ENCODE results near the gene TEX54.
A peak's percentile ranks its signal among the peaks of the same experiment; 100 is the strongest.
"Not testable (repeated sequence)": the region's sequence is repeated elsewhere in the genome, so short reads cannot be mapped to it uniquely, and the experiment has no call there.

Gene TEX54

DNA sequence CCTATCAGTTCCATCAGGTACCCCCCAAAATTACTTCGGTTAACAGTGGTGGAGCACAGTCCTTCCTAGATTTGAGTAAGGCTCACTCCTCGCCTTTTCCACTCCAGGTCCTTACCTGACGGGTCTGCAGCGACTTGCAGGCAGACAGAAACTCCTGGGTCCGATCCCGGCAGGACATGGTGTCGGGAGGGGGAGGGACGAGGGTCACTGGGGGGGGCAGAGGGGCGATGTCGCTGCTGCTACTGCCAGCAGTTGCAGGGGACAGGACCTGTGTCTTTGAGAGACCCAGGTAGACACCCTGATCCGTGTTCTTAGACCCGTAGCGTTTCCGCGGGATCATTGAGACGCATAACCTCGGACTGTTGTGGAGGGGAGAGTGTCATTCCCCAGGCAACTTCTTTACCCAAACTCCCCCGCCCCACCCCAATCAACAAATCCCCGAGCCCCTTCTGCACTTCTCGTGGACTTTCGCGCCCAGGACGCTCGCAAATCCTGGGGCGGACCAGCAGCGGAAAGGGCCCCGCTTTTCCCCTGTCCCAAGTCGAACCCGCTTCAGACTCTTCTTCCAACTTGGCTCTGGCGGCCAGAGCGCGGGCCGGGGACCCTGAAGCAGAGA lies 1.6 kb downstream of the TEX54 start:
- DNase-seq, result no peak

DNA sequence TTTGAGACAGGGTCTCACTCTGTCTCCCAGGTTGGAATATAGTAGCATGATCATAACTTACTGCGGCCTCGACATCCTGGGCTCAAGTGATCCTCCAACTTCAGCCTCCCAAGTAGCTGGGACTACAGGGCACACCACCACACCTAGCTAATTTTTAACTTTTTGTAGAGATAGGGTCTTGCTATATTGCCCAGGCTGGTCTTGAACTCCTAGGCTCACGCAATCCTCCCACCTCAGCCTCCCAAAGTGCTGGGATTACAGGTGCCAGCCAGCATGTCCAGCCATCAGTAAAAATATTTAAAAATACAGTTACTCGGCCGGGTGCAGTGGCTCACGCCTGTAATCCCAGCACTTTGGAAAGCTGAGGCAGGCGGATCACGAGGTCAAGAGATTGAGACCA lies 4.5 kb downstream of the TEX54 start:
- DNase-seq, result not testable (repeated sequence)

DNA sequence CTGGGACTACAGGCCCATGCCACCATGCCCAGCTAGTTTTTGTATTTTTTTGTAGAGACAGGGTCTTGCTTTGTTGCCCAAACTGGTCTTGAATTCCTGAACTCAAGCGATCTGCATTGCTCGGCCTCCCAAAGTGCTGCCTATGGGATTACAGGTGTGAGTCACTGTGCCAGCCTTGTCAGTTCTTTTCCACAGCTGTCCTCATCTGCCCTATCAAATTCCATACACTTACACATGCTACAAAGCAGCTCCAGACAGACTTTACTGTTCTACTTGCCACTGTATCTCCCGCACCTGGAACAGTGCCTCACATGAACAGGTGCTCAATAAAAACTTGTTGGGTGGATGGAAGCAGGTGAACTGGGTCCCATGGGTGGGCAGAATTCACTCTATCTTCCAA lies 9.0 kb downstream of the TEX54 start:
- no peak for DNase-seq

DNA sequence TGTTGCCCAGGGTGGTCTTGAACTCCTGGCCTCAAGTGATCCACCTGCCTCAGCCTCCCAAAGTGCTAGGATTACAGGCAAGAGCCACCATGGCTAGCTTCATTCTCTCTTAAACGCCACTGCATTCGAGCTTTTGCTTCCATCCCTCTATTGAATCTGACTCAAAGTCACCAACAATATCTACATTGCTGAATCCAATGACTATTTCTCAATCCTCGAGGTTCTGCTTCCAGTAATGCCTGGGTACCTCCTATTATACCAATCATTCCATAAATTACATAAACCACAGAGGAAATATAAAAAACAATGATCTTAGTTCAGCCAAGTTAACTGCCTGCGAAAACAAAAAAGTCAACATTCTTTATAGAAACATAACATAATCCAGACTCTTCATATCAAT lies 15.5 kb downstream of the TEX54 start:
- DNase-seq, result no peak

DNA sequence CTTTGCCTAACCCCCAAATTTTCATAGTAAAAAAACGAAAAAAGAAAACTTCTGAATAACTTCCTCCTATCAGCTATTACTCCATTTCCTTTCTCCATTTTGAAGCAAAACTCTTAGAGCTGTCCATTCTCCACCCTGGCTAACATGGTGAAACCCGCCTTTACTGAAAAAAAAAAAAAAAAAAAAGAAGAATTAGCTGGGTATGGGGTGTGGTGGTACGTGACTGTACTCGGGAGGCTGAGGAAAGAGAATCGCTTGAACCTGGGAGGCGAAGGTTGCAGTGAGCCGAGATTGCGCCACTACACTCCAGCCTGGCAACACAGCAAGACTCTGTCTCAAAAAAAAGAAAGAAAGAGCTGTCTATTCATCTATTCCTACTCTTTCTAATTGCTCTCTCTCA lies 16.1 kb downstream of the TEX54 start:
- no peak for DNase-seq

DNA sequence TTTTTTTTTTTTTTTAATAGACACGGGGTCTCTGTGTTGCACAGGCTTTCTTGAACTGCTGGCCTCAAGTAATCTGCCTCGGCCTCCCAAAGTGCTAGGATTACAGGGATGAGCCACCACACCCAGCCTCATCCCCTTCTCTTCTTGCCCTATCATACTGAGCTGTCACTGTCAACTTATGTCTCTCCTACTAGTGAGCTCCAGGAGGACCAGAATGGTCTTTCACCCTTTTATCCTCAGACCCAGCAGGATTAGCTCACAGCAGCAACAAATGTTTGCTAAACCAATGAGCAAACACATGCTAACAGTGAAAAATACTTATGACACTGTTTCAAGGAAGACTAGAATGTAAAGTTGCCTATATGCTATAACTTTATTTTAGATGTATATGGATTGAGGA lies 21.0 kb downstream of the TEX54 start:
- DNase-seq, result no peak

DNA sequence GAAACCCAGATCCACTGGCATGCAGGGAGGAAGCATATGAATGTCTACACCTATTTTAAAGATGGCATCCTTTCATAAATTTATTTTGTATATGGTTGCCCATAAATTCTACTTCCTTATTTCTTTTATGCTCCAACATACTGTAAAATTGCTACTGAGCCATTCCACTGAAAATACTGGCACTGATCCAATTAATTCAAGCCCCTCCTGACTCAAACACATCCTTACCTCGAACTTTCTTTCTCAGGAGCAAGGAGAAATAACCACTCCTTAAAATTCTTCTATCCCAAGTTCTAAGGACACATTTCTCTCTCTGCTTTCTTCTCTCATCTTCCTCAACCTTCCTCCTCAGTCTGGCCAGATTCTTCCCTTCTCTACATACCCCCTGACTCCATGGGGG lies 21.9 kb downstream of the TEX54 start:
- no peak for DNase-seq

DNA sequence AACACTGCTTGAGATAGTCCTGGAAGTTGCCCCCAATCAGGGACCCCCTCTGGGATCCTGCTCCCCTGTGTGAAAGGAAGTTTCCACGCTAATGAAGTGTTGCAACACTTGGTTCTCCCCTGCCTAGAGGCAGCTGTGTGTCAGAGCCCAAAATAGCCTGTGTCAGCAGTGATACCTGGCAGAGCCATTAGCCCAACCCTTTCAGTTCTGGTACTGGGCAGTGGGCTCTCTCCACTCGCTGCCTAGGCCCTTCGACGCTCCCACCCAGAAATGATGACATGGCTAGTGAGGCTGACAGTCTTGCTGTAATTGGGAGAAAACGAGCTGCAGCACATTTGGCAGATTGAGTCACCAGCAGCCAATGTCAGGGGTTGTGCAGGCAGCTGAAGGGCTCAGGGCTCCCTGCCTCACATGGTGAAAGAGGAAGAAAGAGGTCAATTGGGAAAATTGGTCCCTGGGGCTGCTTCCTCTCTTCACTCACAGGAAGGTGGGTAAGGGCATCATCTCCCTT lies 26.0 kb downstream of the TEX54 start:
- no peak for DNase-seq

DNA sequence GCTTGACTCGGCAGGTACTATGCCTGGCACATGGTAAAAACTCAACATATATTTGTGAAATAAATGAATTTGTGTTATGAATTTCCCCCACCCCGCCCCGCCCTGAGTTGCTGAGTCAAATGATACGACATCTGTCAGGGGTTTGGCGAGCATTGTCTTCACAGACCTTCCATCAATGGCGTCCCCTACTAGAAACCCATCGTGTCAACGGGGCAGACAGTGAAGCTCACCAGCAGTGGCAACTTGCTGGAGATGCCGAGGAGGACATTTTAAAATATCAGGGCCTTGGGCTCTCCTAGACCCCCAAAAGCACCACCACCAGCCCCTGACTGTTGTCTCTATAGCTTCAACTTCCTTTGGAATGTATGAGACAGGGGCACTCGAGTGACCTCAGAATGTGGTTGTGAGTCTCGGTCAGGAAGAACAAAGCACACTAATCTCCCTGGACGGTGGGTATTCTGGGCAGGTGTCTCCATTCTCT lies 26.6 kb downstream of the TEX54 start:
- peak; percentile 47 for DNase-seq

DNA sequence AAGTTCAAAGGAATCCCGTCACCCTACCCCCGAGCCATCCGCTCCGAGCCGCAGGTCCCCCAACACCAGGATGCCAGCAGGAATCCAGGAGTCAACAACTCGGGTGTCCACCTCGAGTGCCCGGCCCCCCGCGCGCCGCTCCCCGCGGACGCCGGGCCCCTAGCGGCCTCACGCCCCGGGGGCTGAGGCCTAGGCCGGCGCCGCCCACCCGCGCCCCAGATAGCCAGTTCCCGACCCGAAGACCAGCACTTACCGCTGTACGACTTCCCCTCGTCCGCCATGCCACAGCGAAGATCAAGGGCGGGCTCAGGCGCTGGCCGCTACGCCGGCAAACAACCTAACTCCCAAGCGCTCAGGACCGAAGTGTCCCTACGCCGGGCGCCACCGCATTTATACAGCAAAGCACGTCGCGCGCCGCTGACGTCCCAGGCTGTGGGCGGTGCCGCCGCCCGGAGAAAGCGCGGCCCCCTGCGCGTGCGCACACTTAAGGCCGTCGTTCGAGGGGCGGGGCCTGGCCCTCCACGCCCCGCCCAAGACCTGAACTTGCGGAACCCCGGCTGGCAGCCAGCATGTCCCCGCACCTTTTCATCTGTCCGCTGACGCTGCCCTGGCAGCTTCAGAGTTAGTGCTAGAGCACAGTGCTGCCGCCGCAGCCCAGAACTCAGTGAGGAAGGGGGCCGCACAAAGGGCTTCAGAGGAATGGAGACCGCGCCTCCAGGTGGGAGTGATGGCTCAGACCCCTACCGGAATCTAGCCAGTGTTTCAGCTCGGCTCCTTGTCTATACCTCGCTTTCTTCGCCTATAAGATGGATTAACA lies 27.4 kb downstream of the TEX54 start, which contains the start of gene NXF1:
Gene NXF1 (minus strand): TSS at position 365 of the 817 bp plus-strand sequence. CDS start 84 bp downstream, at position 281.
- DNase-seq, result peak; percentile 97

DNA sequence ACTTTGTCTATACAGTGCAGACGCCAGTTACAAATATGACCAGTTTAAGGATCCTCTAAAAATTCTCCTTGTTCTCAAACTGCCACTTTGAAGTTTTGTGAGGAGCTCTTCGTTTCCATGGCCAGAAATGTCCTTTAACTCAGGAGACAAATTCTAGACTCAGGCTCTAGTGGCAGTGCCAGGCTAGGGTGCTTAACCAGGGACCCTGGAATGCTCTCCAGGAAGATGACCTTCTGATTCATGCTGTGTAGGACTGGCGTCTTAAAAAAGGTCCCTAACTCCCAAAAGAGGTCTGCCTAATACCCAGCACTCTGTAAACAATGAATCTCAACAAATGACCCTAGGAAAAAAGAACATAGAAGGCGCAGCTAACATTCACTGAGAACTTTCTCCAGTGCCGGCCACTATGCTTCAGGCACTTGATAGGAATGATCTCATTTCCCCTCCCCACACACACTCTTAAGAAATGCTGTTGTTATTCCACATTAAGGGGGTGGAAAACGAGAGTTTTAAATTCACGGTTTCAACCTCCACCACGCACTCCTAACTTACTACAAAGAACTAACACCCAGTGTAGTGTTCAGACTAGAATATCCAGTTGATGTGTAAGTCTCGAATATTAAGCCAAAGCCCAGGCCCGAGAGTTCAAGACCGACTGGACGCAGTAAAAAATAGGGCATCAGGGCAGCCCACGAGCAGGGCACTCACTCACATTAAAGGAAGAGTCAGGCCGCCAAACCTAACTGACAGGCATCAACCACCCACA lies 28.1 kb downstream of the TEX54 start:
- no peak for DNase-seq

DNA sequence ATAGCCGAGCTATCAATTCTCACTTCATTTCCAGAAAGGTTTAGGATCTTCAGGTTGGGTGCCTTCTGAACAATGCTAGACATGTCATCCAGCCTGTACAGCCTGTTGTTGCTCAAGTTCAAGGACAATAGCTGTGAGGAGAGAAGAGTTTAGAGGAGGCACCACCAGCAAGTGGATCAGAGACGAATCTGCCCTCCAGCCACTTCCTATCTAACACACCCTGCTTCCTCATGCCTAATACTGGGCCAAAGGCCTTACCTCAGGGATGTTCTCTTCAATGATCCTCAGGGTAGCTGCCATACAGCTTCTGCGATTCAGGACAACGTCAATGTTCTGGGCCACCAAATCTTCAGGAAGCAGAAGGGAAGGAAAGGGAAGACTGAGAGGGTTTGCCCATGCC lies 31.6 kb downstream of the TEX54 start:
- DNase-seq, result no peak

DNA sequence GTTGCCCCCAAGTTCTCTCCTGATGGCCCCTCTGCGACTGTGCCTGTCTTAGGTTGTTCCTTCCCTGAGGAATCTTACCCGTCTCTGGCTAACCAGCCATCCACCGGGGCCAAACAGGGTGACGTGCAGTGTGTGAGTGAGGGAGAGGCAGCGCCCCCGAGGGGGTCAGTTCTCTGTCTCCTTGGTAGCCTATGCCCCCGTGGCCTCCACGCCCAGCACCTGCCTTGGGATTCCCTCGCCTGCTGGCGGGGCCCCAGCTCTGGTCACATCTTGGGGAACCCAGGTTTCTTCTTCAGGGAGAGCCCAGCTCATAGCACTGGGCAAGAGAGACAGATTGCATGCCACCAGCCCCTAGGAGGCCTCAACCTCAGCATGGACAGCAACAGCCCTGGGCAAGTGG lies 33.2 kb downstream of the TEX54 start:
- DNase-seq, result no peak

DNA sequence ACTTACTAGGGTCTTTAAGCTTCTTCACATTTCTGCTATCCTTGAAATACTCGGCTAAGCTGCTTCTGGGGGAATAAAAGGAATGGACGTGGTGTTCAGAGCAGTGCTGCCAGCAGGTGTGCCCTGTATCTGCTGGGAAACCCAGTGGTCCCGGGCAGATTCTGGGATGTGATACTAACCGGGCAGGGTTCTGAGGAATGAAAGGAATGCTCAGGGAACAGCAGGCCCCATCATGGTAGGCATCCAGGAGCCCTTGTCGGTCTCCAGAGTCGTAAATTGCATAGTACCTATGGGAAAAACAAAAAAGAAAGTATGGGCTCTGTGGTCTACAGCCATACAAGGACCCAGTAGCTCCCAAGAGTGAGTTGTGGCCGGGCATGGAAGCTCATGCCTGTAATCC lies 36.4 kb downstream of the TEX54 start:
- no peak for DNase-seq

DNA sequence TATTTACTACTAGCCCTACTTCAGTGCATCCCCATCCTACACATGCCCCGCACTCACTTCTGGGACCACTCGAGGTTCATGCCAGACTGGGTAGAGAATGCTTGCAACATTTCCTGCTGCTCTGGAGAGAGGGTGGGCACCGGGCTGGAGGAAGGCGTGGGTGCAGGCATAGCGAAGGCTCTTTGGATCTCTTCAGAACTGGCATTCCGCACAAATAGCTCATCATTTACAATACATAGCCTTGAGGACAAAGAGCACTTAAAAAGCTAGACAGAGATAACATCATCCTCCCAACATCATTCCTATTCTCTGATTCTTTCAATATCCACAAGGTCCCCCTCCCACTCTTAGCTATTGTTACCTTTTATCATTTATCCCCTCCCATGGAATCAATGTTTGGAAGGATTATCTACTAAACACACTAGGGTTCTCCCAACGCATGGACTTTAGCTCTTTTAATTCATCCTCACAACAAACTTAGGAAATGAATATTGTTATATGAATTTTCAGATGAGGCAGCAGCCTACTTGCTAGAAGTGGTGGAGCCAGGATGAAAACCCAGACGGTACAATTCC lies 38.4 kb downstream of the TEX54 start:
- DNase-seq, result no peak

DNA sequence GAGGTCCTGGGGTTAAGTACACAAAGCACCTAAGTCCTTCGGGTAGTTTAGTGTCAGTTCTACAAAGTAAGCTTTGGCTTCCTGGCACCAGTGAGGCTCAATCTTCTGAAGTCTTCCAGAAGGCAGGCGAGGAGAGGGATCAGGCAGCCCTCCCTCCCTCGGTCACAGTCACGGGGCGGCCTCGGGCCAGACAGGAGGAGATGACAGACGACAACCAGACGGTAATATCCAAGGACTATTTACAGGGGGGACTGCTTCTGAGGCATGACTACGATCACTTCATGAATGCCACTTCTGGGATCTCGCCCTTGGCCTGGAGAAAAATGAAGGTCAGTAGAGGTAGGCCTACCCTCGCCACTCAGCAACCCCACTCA lies 40.5 kb downstream of the TEX54 start:
- no peak for DNase-seq

DNA sequence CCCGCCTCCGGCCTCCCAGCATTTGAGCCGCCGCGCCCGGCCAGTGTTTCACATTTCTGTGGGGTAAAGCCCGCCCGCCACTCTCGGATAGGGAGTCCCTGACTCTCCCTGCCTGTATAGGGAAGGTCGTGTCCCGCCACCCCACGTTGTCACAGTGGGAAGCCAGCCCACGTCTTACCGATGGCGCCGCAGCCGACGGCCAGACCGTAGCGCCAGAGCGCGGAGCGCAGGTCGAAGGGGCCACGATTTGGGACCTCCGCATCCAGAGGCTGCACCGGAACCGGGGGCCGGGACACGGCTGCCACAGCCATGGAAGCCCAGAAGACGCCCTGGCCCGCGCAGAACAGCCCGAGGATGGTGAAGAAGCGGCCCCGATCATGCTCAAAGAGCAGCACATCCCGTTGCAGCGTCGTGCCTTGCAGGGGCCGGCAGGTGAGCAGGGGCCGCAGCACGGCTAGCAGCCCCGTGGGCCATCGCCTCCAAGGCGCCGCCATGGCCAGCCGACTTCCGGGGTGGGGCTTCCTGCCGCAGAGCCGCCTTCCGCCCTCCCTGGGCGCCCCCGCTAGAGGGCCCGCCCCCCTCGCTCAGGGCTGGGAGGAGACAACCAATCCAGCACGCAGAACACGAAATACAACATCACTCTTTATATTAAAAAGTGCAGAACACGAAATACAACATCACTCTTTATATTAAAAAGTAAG lies 41.0 kb downstream of the TEX54 start, which contains the start of gene TMEM223:
Gene TMEM223 (minus strand): TSS at position 506 of the 701 bp plus-strand sequence. CDS start 12 bp downstream, at position 494.
- DNase-seq, result peak; percentile 90

DNA sequence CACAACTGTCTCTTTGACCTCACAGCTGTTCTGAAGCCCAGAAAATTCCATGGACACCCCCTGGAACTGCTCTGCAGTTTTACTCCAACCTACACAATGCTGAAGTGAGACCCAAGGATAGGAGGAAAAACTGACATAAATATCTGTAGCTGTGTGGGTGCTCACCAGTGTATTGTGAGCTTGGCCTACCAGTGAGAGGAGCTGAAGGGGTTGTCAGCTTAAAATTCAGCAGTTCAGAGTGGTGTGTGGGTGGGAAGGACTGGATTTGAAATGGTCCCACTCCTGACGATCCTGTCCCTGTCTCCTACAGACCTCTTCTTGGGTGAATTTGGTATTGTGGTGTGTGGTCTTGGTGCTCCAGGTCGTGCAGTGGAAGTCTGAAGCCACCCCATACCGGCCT lies 43.1 kb downstream of the TEX54 start:
- DNase-seq, result no peak

DNA sequence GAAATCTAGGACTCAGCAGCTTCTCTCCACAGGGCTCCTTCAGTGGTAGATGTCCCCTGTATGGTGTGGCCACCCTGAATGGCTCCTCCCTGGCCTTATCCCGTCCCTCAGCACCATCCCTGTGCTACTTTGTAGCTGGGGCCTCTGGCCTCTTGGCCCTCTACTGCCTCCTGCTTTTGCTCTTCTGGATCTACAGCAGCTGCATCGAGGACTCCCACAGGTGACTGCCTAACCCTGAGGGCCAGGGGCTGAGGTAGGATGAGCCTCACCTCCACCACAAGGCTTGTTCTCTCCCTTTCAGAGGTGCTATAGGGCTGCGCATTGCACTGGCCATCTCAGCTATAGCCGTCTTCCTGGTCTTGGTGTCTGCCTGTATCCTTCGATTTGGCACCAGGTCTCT lies 43.6 kb downstream of the TEX54 start:
- DNase-seq, result no peak

DNA sequence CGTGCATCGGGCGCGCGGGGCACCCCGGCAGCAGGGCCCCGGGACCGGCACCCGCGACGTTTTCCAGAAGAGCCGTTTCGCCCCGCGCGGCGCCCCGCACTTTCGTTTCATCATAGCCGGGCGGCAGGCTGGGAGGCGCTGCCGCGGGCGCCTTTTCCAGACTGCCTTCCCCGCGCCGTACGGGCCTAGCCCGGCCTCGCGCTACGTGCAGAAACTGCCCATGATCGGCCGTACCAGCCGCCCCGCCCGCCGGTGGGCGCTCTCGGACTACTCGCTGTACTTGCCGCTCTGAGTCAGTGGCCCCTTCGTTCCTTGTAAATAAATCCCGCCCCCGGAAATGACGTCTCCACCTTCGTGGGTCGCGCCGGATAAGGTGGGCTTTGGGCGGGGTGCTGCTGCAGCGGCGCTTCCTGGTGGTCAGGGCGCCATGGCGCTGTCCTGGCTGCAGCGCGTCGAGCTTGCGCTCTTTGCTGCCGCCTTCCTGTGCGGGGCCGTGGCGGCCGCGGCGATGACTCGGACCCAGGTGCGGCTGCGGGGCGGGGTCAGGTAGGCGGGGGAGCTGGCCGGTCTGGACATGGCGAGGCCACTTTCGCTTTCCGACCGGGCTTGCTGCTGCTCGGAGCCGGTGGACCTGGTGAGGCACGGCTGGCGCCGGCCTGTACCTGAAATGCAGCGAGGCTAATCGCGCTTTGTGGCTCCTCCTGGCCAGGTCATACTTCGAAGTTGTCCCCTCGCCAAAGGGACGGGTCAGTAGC lies 45.5 kb downstream of the TEX54 start, which contains the start of gene TMEM179B:
Gene TMEM179B (plus strand): TSS at position 398 of the 755 bp plus-strand sequence. CDS start 30 bp downstream, at position 428.
- peak; percentile 98 for DNase-seq

DNA sequence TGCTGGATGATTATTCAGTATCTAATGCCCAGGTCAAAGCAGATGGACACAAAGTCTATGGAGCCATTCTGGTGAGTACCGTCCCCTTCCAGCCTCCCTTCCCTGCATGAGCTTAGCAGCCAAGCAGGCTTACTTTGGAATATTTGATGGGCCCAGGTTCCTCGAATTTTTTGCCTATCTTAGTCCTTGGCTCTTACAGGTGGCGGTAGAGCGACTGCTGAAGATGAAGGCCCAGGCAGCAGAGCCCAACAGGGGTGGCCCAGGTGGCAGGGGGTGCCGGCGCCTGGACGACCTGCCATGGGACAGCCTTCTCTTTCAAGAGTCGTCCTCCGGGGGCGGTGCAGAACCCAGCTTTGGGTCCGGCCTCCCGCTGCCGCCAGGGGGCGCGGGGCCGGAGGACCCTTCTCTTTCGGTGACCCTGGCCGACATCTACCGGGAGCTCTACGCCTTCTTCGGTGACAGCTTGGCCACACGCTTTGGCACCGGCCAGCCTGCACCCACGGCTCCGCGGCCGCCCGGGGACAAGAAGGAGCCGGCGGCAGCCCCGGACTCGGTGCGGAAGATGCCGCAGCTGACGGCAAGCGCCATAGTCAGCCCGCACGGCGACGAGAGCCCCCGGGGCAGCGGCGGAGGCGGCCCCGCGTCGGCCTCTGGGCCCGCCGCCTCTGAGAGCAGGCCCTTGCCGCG lies 46.2 kb downstream of the TEX54 start:
- peak; percentile 90 for DNase-seq
